Measurements from ENCODE around the gene ODF2. TPM values are rescaled to one million over a fixed set of nuclear protein-coding genes. Genes with fewer than 3 reads are reported as not detected.

ODF2 gene
- total RNA-seq, 1 donor from 2014 or later, result 18.9 TPM

DNA sequence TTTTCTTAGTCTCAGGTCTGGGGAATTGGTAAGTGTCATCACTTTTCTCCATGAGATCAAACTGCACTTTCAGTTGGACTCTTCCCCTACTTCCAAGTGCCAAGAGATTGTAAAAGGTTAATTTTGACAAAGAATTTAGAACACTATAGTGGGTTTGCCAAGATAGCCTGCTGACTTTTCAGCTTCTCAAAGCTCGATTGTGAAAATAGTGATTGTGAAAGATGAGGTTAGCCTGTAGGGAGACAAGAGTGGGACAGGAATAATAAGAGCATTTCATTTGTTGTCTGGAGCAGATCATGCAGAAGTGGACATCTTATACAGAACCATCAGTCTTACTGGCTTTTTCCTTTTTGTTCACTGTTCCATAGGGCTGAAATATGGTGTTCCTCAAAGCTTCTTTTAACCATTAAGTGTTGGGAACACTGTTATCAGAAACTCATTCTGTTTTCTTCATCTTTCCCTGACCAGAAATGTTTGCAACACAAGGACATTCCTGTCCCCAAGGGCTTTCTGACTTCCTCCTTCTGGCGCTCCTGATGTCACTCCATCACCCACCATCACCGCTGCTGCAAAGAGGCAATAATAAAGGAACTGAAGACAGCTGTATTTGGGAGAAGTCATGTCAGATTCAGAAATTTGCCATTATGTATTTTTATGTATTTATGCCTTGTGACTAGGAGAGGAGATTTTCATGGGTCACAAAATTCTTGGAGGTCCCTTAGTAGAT, 85.0 kb downstream of the ODF2 start:
- Histone ChIP-seq H3K4me3 (no peak overlapping the region), H3K27me3 (no peaks in the 10 kb centered on the region), H3K9me3 (no peaks in the 10 kb centered on the region), H3K4me1 (no peaks in the 10 kb centered on the region), H3K36me3 (peaks cover 7 to 71% of the 10 kb centered on the region in 2 donors), H3K27ac (no peak overlapping the region)
- no peak for DNase-seq (ENCODE audit: extremely low spot score in 2 of 2)
- TF ChIP-seq, protein P1, sequence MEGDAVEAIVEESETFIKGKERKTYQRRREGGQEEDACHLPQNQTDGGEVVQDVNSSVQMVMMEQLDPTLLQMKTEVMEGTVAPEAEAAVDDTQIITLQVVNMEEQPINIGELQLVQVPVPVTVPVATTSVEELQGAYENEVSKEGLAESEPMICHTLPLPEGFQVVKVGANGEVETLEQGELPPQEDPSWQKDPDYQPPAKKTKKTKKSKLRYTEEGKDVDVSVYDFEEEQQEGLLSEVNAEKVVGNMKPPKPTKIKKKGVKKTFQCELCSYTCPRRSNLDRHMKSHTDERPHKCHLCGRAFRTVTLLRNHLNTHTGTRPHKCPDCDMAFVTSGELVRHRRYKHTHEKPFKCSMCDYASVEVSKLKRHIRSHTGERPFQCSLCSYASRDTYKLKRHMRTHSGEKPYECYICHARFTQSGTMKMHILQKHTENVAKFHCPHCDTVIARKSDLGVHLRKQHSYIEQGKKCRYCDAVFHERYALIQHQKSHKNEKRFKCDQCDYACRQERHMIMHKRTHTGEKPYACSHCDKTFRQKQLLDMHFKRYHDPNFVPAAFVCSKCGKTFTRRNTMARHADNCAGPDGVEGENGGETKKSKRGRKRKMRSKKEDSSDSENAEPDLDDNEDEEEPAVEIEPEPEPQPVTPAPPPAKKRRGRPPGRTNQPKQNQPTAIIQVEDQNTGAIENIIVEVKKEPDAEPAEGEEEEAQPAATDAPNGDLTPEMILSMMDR (IDR thresholded peaks at IDR 0.05), result no peak
- TF ChIP-seq POLR2A (IDR thresholded peaks at IDR 0.05) (no peak), POLR2AphosphoS5 (IDR thresholded peaks at IDR 0.05; ENCODE audit: insufficient read depth in 1 of 2, low read depth in 1 of 2) (no peak)
- intact Hi-C loops (cut with DNase I), result no loop called here

DNA sequence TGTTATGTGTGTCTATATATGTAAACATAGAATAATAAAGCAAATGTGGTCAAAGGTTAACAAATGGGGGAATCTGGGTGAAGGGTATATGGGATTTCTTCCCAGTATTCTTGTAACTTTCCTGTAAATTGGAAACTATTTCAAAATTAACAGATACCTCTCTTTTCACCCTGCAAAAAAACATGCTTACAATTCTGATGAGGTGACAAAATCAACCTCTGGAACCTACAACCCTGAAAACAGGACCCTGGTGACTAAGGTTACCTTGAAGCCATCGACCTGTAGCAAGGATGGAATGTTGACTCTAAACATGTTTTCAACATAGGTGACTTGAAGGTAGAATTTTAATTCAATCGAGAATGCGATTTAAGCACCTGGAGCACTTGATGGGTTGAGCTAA, 90.7 kb downstream of the ODF2 start:
- H3K4me1 ChIP-seq, result peaks cover 20% of the 10 kb centered on the region
- H3K27me3 ChIP-seq, result no peaks in the 10 kb centered on the region
- peaks cover 0 to 19% of the 10 kb centered on the region in 2 donors for H3K36me3 ChIP-seq
- no peak overlapping the region for H3K27ac ChIP-seq
- H3K4me3 ChIP-seq, result no peak overlapping the region
- no peak for DNase-seq (ENCODE audit: extremely low spot score in 2 of 2)
- intact Hi-C loops (cut with DNase I), result no loop called here
- TF ChIP-seq POLR2AphosphoS5 (IDR thresholded peaks at IDR 0.05; ENCODE audit: insufficient read depth in 1 of 2, low read depth in 1 of 2), result no peak
- no peak for TF ChIP-seq POLR2A (IDR thresholded peaks at IDR 0.05)
- TF ChIP-seq, protein P1 (IDR thresholded peaks at IDR 0.05), result no peak
- no peaks in the 10 kb centered on the region for H3K9me3 ChIP-seq

DNA sequence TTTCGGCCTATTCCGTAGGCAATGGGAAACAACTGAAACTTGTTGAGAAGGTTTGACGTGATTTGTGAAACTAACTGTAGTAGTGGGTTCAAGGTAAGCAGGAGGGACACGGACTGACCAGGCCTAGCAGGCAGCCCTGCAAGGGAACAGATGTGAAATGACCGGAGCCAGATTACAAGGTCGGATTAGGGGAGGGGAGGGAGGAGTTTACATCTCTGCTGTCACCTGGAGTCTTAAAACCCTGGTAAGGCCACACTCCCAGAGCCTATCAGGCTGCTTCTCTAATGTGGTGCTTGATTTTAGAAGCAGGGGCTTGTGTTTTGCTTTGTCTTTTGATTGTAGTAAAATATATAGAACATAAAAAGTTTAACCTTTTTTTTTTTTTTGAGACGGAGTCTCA, 93.1 kb downstream of the ODF2 start:
- TF ChIP-seq, protein P1 (IDR thresholded peaks at IDR 0.05), result no peak
- TF ChIP-seq POLR2AphosphoS5 (IDR thresholded peaks at IDR 0.05; ENCODE audit: insufficient read depth in 1 of 2, low read depth in 1 of 2) (no peak), POLR2A (IDR thresholded peaks at IDR 0.05) (no peak)
- intact Hi-C loops (cut with DNase I), result no loop called here
- no peak overlapping the region for H3K27ac ChIP-seq

DNA sequence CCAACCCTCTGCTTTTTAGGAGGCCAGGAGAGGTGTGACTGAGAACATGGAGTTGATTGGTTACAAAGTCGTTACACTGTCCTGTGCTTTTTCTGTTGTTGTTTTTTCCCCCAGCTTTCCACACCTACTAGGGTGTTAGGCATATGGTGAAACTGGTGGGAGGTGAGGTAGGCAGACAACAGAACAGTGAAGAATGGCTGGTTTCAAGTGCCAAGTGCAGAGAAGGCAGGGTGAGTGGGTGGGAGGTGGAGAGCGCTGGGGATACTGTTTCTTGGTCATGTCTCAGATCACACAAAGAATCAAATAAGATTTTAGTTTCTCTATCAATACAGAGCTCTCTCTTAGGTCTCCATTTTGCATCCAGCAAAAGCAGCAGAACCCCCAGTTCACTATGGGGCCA, 94.4 kb downstream of the ODF2 start:
- H3K36me3 ChIP-seq, result no peaks in the 10 kb centered on the region
- no peaks in the 10 kb centered on the region for H3K27me3 ChIP-seq
- H3K27ac ChIP-seq, result peak overlapping the region; percentile 98
- no peaks in the 10 kb centered on the region for H3K9me3 ChIP-seq
- TF ChIP-seq POLR2A (IDR thresholded peaks at IDR 0.05) (no peak), POLR2AphosphoS5 (IDR thresholded peaks at IDR 0.05; ENCODE audit: insufficient read depth in 1 of 2, low read depth in 1 of 2) (no peak)
- TF ChIP-seq, protein P1 (IDR thresholded peaks at IDR 0.05), result no peak
- DNase-seq (ENCODE audit: extremely low spot score in 2 of 2), result no peak
- intact Hi-C loops (cut with DNase I), result loop anchor here (10.0 kb wide), 1 partner anchor 135 kb away; the partner anchor contains the start of gene SET
- no peak overlapping the region for H3K4me3 ChIP-seq
- peaks cover 42% of the 10 kb centered on the region for H3K4me1 ChIP-seq

More for the DNA sequence above, 93.1 kb downstream of the ODF2 start:
- Histone ChIP-seq H3K9me3 (no peaks in the 10 kb centered on the region), H3K4me3 (no peak overlapping the region), H3K4me1 (peaks cover 29% of the 10 kb centered on the region), H3K27me3 (no peaks in the 10 kb centered on the region), H3K36me3 (no peaks in the 10 kb centered on the region)
- no peak for DNase-seq (ENCODE audit: extremely low spot score in 2 of 2)

Small RNA genes within 50 kb of the gene (small RNA-seq; reads per million reads assigned to genes)
- not detected for gene RNU7-171P

Other genes starting within 250 kb of the ODF2 start
- 84.5 TPM for gene GOLGA2, start 180.0 kb upstream of the ODF2 start, total RNA-seq
- 42.7 TPM for gene SWI5, start 179.7 kb upstream of the ODF2 start, total RNA-seq
- gene TRUB2, start 133.6 kb upstream of the ODF2 start, total RNA-seq, result 11.3 TPM
- 42.0 TPM for gene COQ4, start 133.2 kb upstream of the ODF2 start, total RNA-seq
- gene SLC27A4, start 115.5 kb upstream of the ODF2 start, total RNA-seq, result 28.0 TPM
- 15.2 TPM for gene URM1, start 84.6 kb upstream of the ODF2 start, total RNA-seq
- 36.1 TPM for gene CERCAM, start 35.1 kb upstream of the ODF2 start, total RNA-seq
- 20.9 TPM for gene GLE1, start 48.7 kb downstream of the ODF2 start, total RNA-seq
- 292 TPM for gene SPTAN1, start 96.6 kb downstream of the ODF2 start, total RNA-seq
- gene DYNC2I2, start 200.8 kb downstream of the ODF2 start, total RNA-seq, result 46.9 TPM
- 137 TPM for gene SET, start 233.2 kb downstream of the ODF2 start, total RNA-seq
- 8.3 TPM for gene PKN3, start 246.5 kb downstream of the ODF2 start, total RNA-seq

Measured in vagina (tissue), 2 donors.